ENCODE data around the gene IKBKE. TPM values are rescaled to one million over a fixed set of nuclear protein-coding genes. Genes with fewer than 3 reads are reported as not detected.

Gene IKBKE
- total RNA-seq, 2 donors from 2014 or later = 3.6 to 6.1 TPM

DNA sequence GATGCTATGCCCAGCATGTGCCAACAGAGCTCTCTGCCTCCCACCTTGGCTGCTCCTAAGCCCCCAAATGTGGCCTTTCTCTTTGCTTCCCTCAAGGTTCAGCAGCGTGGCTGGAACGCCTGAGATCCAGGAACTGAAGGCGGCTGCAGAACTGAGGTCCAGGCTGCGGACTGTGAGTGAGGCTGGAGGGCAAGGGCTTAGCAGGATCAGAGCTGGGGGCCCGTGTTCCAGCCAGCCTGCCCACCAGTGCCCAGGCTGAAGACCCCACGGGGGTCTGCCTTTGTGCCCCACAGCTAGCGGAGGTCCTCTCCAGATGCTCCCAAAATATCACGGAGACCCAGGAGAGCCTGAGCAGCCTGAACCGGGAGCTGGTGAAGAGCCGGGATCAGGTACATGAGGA, 14.6 kb downstream of the IKBKE start:
- WGBS = 94% methylated on average over 10 of the region's 10 CpGs
- Histone ChIP-seq H3K4me1 (replicated peaks) (no peaks in the 10 kb centered on the region), H3K27me3 (replicated peaks; ENCODE audit: insufficient read depth) (no peaks in the 10 kb centered on the region), H3K4me3 (no peak overlapping the region), H3K27ac (no peak overlapping the region), H3K36me3 (no peaks in the 10 kb centered on the region), H3K9me3 (no peaks in the 10 kb centered on the region)
- no peak for DNase-seq (ENCODE audit: low spot score)
- intact Hi-C loops (cut with DNase I) = no loop called here
- TF ChIP-seq, protein P1, sequence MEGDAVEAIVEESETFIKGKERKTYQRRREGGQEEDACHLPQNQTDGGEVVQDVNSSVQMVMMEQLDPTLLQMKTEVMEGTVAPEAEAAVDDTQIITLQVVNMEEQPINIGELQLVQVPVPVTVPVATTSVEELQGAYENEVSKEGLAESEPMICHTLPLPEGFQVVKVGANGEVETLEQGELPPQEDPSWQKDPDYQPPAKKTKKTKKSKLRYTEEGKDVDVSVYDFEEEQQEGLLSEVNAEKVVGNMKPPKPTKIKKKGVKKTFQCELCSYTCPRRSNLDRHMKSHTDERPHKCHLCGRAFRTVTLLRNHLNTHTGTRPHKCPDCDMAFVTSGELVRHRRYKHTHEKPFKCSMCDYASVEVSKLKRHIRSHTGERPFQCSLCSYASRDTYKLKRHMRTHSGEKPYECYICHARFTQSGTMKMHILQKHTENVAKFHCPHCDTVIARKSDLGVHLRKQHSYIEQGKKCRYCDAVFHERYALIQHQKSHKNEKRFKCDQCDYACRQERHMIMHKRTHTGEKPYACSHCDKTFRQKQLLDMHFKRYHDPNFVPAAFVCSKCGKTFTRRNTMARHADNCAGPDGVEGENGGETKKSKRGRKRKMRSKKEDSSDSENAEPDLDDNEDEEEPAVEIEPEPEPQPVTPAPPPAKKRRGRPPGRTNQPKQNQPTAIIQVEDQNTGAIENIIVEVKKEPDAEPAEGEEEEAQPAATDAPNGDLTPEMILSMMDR (IDR thresholded peaks at IDR 0.05) = no peak
- TF ChIP-seq POLR2AphosphoS5 (IDR thresholded peaks at IDR 0.05) (no peak), POLR2A (IDR thresholded peaks at IDR 0.05) (no peak)

DNA sequence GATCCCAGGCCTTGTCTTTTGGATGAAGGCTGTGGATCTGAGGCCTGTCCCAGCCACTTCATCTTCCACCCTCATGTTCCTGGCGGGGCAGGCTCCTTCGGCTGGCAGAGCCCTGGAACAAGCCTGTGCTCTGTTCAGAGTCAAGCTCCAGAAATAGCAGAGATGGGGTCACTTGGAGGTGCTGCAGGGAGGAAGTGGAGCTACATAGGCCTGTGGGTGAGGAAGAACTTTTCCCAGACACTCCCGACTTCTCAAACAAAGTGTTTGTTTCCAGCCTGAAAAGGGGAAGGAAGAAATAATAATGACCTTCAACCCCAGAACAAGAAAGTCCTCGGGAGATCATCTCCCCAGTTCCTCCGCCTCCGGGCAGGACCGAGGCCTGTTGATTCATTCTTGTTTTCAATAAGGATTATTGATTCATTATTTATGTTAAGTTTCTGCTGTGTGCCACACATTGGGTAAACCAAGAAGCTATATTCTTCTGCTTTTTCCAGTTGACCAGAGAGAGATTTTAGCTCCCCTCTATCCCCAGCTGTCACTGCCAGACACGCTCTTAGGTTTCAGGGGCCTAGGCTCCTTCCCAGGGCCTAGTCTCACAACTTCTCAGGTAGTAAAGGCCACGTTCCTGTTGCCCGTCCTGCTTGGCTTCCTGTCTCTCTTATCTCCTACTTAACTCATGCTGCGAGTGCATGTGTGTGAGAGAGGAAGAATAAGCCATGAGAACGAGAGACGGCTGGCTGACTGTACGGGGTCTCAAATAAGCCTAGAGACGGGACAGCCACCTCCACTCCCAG, 16.9 kb downstream of the IKBKE start:
- no peaks in the 10 kb centered on the region for H3K27me3 ChIP-seq (replicated peaks; ENCODE audit: insufficient read depth)
- no peak overlapping the region for H3K4me3 ChIP-seq
- intact Hi-C loops (cut with DNase I) = no loop called here
- H3K9me3 ChIP-seq = no peaks in the 10 kb centered on the region
- no peak overlapping the region for H3K27ac ChIP-seq
- WGBS = 77% methylated on average over 15 of the region's 15 CpGs
- DNase-seq (ENCODE audit: low spot score) = no peak
- TF ChIP-seq, protein P1 (IDR thresholded peaks at IDR 0.05) = no peak
- TF ChIP-seq POLR2A (IDR thresholded peaks at IDR 0.05) (no peak), POLR2AphosphoS5 (IDR thresholded peaks at IDR 0.05) (no peak)
- H3K36me3 ChIP-seq = no peaks in the 10 kb centered on the region
- no peaks in the 10 kb centered on the region for H3K4me1 ChIP-seq (replicated peaks)

DNA sequence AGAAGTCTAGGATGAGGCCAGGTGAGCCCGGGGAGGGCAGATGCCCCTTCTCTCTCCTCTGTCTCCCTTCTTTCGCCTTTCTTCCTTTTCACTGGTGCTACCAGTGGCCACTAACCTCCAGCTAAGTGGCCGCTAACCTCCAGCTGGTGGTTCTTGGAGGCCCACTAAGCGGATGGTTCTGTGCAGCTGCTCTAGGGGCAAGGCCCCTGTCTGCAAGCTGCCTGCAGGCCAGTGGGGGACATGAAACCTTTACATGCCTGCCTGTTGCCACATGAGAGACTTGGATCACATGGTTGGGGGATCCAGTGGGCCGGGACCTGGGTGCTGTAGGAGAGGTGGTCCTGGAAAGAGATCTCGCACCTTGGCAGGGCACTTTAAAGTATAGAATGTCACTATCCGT, 17.7 kb downstream of the IKBKE start:
- no peak for DNase-seq (ENCODE audit: low spot score)
- WGBS = 86% methylated on average over 7 of the region's 7 CpGs
- TF ChIP-seq POLR2AphosphoS5 (IDR thresholded peaks at IDR 0.05) (no peak), POLR2A (IDR thresholded peaks at IDR 0.05) (no peak)
- TF ChIP-seq, protein P1 (IDR thresholded peaks at IDR 0.05) = no peak
- intact Hi-C loops (cut with DNase I) = no loop called here
- H3K4me3 ChIP-seq = no peak overlapping the region
- no peaks in the 10 kb centered on the region for H3K36me3 ChIP-seq
- no peaks in the 10 kb centered on the region for H3K4me1 ChIP-seq (replicated peaks)
- H3K27ac ChIP-seq = no peak overlapping the region
- no peaks in the 10 kb centered on the region for H3K9me3 ChIP-seq
- H3K27me3 ChIP-seq (replicated peaks; ENCODE audit: insufficient read depth) = no peaks in the 10 kb centered on the region

DNA sequence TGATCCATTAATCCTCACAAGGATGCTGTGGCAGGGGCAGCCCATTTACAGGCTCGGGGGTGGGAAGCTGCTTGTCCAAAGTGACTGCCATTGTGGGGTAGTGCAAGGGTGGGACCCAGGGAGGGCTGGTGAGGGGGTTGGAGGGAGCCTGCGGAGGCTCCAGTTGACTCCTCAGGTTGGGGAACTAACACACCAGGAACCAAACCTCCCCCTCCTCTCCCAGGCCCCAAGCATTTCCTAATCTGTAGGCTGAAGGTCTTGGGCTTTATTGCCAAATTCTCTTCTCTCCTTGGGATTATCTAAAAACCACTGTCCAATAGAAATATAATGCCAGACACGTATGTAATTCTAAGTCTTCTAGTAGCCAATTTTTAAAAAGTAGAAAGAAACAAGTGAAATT, 18.2 kb downstream of the IKBKE start:
- Histone ChIP-seq H3K27ac (no peak overlapping the region), H3K36me3 (no peaks in the 10 kb centered on the region), H3K4me1 (replicated peaks) (no peaks in the 10 kb centered on the region), H3K4me3 (no peak overlapping the region), H3K27me3 (replicated peaks; ENCODE audit: insufficient read depth) (no peaks in the 10 kb centered on the region), H3K9me3 (no peaks in the 10 kb centered on the region)
- TF ChIP-seq, protein P1 (IDR thresholded peaks at IDR 0.05) = no peak
- intact Hi-C loops (cut with DNase I) = no loop called here
- DNase-seq (ENCODE audit: low spot score) = no peak
- whole genome bisulfite sequencing = 81% methylated on average over 3 of the region's 3 CpGs

Measured in prostate gland (tissue), 2 donors.